H1 (cell line): ENCODE measurements around the gene SEMA3A. TPM values are rescaled to one million over a fixed set of nuclear protein-coding genes. Genes with fewer than 3 reads are reported as not detected.

Experiments
- CTCF ChIA-PET: fragments of 300-600 bp; sonication (Branson Sonifier 250); formaldehyde crosslinking; loops from one replicate; lab custom pipeline; 2021; ENCODE audit not compliant: partially characterized antibody; lab: Charles Lee
- POLR2A ChIA-PET: fragments of 300-600 bp; sonication (Branson Sonifier 250); formaldehyde crosslinking; loops from one replicate; lab custom pipeline; 2021; ENCODE audit warnings: inconsistent platforms; ENCODE audit not compliant: partially characterized antibody; lab: Charles Lee
- DNase-seq, 2 experiments: peaks; one replicate each; pipeline versions ENCODE4 v3.0.0 to v3.0.0-alpha.2; 2010 to 2022; ENCODE audit warnings: low spot score in 2 of 2, low read depth in 1 of 2, mixed read lengths in 1 of 2
- FAIRE-seq: peaks from 2 replicates; lab custom pipeline; 2011; peaks lifted over from hg19 to GRCh38; lab: Jason Lieb, UNC
- H2AFZ ChIP-seq: 2 replicates; pipeline ENCODE4 v1.8.1; 2012; ENCODE audit warnings: low read length, inconsistent platforms
- H2AK5ac ChIP-seq: 2 replicates; pipeline ENCODE4 v1.6.1; 2013; ENCODE audit warnings: low read depth, low read length
- H2BK120ac ChIP-seq: replicated peaks from 2 replicates; pipeline ENCODE3; 2013; ENCODE audit warnings: low read depth, low read length, inconsistent platforms
- H2BK12ac ChIP-seq: 2 replicates; pipeline ENCODE4 v1.6.1; 2013; ENCODE audit warnings: low read depth, low read length
- H2BK15ac ChIP-seq: 2 replicates; pipeline ENCODE4 v1.6.1; 2013; ENCODE audit warnings: low read length
- H2BK20ac ChIP-seq: 2 replicates; pipeline ENCODE4 v1.6.1; 2013; ENCODE audit warnings: low read length
- H2BK5ac ChIP-seq: 2 replicates; pipeline ENCODE4 v1.6.1; 2013; ENCODE audit warnings: low read depth, low read length
- H3K14ac ChIP-seq: 2 replicates; pipeline ENCODE4 v1.6.1; 2013; ENCODE audit warnings: inconsistent platforms; ENCODE audit not compliant: insufficient read length
- H3K18ac ChIP-seq: 2 replicates; pipeline ENCODE4 v1.6.1; 2013; ENCODE audit warnings: low read length; ENCODE audit errors: extremely low read depth
- H3K23ac ChIP-seq: 2 replicates; pipeline ENCODE4 v1.6.1; 2013; ENCODE audit warnings: inconsistent platforms; ENCODE audit not compliant: insufficient read length
- H3K23me2 ChIP-seq: 2 replicates; pipeline ENCODE4 v1.6.1; 2013; ENCODE audit warnings: low read depth, low read length
- H3K27ac ChIP-seq: 2 replicates; pipeline ENCODE4 v1.6.1; 2011; ENCODE audit warnings: low read depth, low read length, inconsistent platforms
- H3K27me3 ChIP-seq, 4 experiments: replicated peaks in 1 of 4; 1 replicate in 1 of 4; 2 replicates in 3 of 4; pipeline versions ENCODE4 v1.6.1 to v1.8.1; 2011 to 2013; ENCODE audit warnings: low read length in 3 of 4, mild to moderate bottlenecking in 3 of 4, inconsistent platforms in 2 of 4, mixed read lengths in 2 of 4, moderate library complexity in 1 of 4; ENCODE audit not compliant: control insufficient read depth in 3 of 4, insufficient read depth in 3 of 4; ENCODE audit errors: extremely low read depth in 1 of 4
- H3K36me3 ChIP-seq, 4 experiments: 2 replicates each; pipeline versions ENCODE4 v1.6.1 to v1.8.1; 2011 to 2013; ENCODE audit warnings: mild to moderate bottlenecking in 4 of 4, low read length in 3 of 4, moderate library complexity in 2 of 4, control low read depth in 1 of 4, inconsistent platforms in 1 of 4; ENCODE audit not compliant: insufficient read depth in 4 of 4, control insufficient read depth in 2 of 4
- H3K4ac ChIP-seq: replicated peaks from 2 replicates; pipeline ENCODE3; 2013; ENCODE audit warnings: low read length, low read depth, mixed read lengths, inconsistent platforms; ENCODE audit not compliant: insufficient read length
- H3K4me1 ChIP-seq, 4 experiments: replicated peaks in 1 of 4; 1 replicate in 1 of 4; 2 replicates in 3 of 4; pipeline versions ENCODE4 v1.6.1 to v1.8.1; 2011 to 2013; ENCODE audit warnings: low read length in 3 of 4, inconsistent platforms in 2 of 4, mixed read lengths in 1 of 4; ENCODE audit not compliant: insufficient read depth in 4 of 4, control insufficient read depth in 3 of 4
- H3K4me2 ChIP-seq, 2 experiments: 2 replicates each; pipeline versions ENCODE4 v1.6.1 to v1.8.1; 2011 to 2013; ENCODE audit warnings: low read depth in 2 of 2, low read length in 2 of 2, control low read depth in 1 of 2, inconsistent platforms in 1 of 2, mild to moderate bottlenecking in 1 of 2; ENCODE audit not compliant: insufficient read depth in 1 of 2
- H3K4me3 ChIP-seq, 4 experiments: fragments of 200-600, 300-600 bp in 1 of 4; sonication (generic), shearing (Covaris generic), sonication (Bioruptor Twin) in 1 of 4; 2 replicates each; pipeline versions ENCODE4 v1.5.1 to v1.8.1; 2011 to 2016; ENCODE audit warnings: low read length in 4 of 4, low read depth in 3 of 4, control low read depth in 2 of 4, inconsistent platforms in 2 of 4, mild to moderate bottlenecking in 2 of 4, mixed read lengths in 1 of 4, moderate library complexity in 1 of 4; ENCODE audit not compliant: insufficient read depth in 2 of 4; ENCODE audit errors: extremely low read depth in 1 of 4
- H3K56ac ChIP-seq: replicated peaks from 2 replicates; pipeline ENCODE3; 2013; ENCODE audit warnings: low read depth, mild to moderate bottlenecking, mixed read lengths, low read length, inconsistent platforms; ENCODE audit not compliant: insufficient read length
- H3K79me1 ChIP-seq: 2 replicates; pipeline ENCODE4 v1.6.1; 2013; ENCODE audit warnings: low read depth, low read length, control low read depth
- H3K79me2 ChIP-seq, 2 experiments: 2 replicates each; pipeline versions ENCODE4 v1.6.1 to v1.8.1; 2012 to 2013; ENCODE audit warnings: low read length in 2 of 2, mild to moderate bottlenecking in 2 of 2, inconsistent platforms in 1 of 2; ENCODE audit not compliant: insufficient read depth in 2 of 2, control insufficient read depth in 1 of 2
- H3K9ac ChIP-seq, 4 experiments: replicated peaks in 1 of 4; 1 replicate in 1 of 4; 2 replicates in 3 of 4; pipeline versions ENCODE4 v1.6.1 to v1.8.1; 2011 to 2013; ENCODE audit warnings: low read depth in 3 of 4, low read length in 3 of 4, control low read depth in 2 of 4, mild to moderate bottlenecking in 2 of 4, moderate library complexity in 2 of 4, inconsistent platforms in 1 of 4; ENCODE audit errors: extremely low read depth in 1 of 4
- H3K9me3 ChIP-seq, 2 experiments: 2 replicates each; pipeline versions ENCODE4 v1.6.1 to v1.8.1; 2012 to 2013; ENCODE audit warnings: mild to moderate bottlenecking in 2 of 2, moderate library complexity in 2 of 2, control low read depth in 1 of 2, inconsistent platforms in 1 of 2, low read depth in 1 of 2, low read length in 1 of 2, mixed read lengths in 1 of 2; ENCODE audit not compliant: insufficient read depth in 2 of 2
- H4K20me1 ChIP-seq, 2 experiments: replicated peaks in 1 of 2; 2 replicates each; pipeline versions ENCODE3 to v1.8.1; 2011 to 2013; ENCODE audit warnings: inconsistent platforms in 2 of 2, low read length in 2 of 2, mild to moderate bottlenecking in 1 of 2; ENCODE audit not compliant: insufficient read depth in 2 of 2, control insufficient read depth in 1 of 2
- H4K5ac ChIP-seq: 2 replicates; pipeline ENCODE4 v1.6.1; 2013; ENCODE audit warnings: low read length, low read depth, mixed read lengths, inconsistent platforms; ENCODE audit not compliant: insufficient read length
- H4K8ac ChIP-seq: 2 replicates; pipeline ENCODE4 v1.8.0; 2013; ENCODE audit warnings: mild to moderate bottlenecking, moderate library complexity, low read length, inconsistent platforms; ENCODE audit not compliant: insufficient read depth; ENCODE audit errors: extremely low read depth
- H4K91ac ChIP-seq: replicated peaks from 2 replicates; pipeline ENCODE3; 2013; ENCODE audit warnings: low read length, mixed read lengths, inconsistent platforms; ENCODE audit not compliant: insufficient read length
- POLR2AphosphoS5 ChIP-seq: IDR thresholded peaks from 2 replicates; pipeline ENCODE4 v1.6.1; 2011; ENCODE audit warnings: low read depth, low read length
- WGBS, 2 experiments: shearing (Covaris generic) in 1 of 2; methylation state at CpG; one replicate each; pipeline versions ENCODE4 v1.1.6 to v1.1.7; 2013 to 2015; ENCODE audit warnings: low lambda C conversion rate in 2 of 2, mixed read lengths in 2 of 2, inconsistent platforms in 1 of 2, low coverage in 1 of 2, missing lambda C conversion rate in 1 of 2; ENCODE audit not compliant: insufficient replicate concordance in 2 of 2, insufficient coverage in 1 of 2, insufficient read length in 1 of 2; ENCODE audit errors: extremely low coverage in 1 of 2, missing lambda C conversion rate in 1 of 2; 5-methylcytosine and 5-hydroxymethylcytosine counted together
- polyA plus RNA-seq, 7 experiments: library from polyadenylated mRNA; depleted of rRNA in 3 of 7; stranded (reverse) in 5 of 7; unstranded in 2 of 7; fragments of >200 nt in 5 of 7; fragments of 200-250 nt in 2 of 7; gene quantifications; 1 replicate in 5 of 7; 2 replicates in 1 of 7; 4 replicates in 1 of 7; pipeline versions ENCODE4 v1.2.1 to v1.2.3, GENCODE V29; 2011 to 2013; ENCODE audit warnings: missing spikeins in 2 of 7, mixed read lengths in 2 of 7
- total RNA-seq: library from RNA; stranded (reverse); fragmentation: NEBNext Ultra II Directional; extraction: Animal tissue kit (Norgen Biotek cat#: 25700); gene quantifications from 2 replicates; pipeline ENCODE4 v1.2.1, GENCODE V29; 2021

The SEMA3A gene
- total and polyA plus RNA-seq, 2 of the 8 experiments (the other 6 are each of a cell fraction or from before 2014, with no cell fraction given), result 8.1 to 45.9 TPM

DNA sequence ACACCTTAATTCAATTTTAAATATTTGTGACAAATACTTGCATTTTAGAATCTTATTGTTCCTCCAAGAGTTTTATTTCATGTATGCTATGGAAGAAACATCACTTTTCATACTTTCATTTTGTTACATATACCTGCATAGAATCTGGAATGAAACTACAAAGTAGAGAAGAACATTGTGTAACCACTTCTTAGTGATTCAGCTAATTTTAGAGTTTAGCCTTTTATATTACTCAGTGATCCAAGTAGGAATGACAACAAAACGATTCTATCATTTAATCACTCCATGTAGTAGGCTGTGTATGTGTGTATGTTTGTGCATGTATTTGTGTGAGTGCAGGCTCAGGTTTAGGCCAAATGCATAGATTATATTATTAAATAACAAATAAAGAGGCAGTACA is 14.4 kb upstream of the SEMA3A start:
- no peaks in the 10 kb centered on the region for H3K79me1 ChIP-seq
- no peaks in the 10 kb centered on the region for H3K79me2 ChIP-seq
- H4K8ac ChIP-seq, result no peak overlapping the region
- H2AFZ ChIP-seq, result no peak overlapping the region
- H2BK15ac ChIP-seq, result no peak overlapping the region
- H4K5ac ChIP-seq, result no peak overlapping the region
- H4K91ac ChIP-seq, result no peak overlapping the region
- CTCF ChIA-PET, result interaction anchor here (0.6 to 0.7 kb wide), 2 partner anchors 1540 to 1654 kb away, joined by 3 to 5 read pairs; no protein-coding TSS in a partner anchor
- no peak overlapping the region for H3K4me2 ChIP-seq
- H3K27me3 ChIP-seq, result no peaks in the 10 kb centered on the region
- H3K9ac ChIP-seq, result no peak overlapping the region
- no peak for TF ChIP-seq POLR2AphosphoS5
- TF ChIP-seq, all 59 proteins: peak for 0
- no peak overlapping the region for H2BK5ac ChIP-seq
- H4K20me1 ChIP-seq, result no peaks in the 10 kb centered on the region
- H3K18ac ChIP-seq, result no peak overlapping the region
- H3K23me2 ChIP-seq, result no peaks in the 10 kb centered on the region
- no peak overlapping the region for H2BK12ac ChIP-seq
- 82% methylated on average over 1 of the region's 1 CpG; no CpG with 5 or more reads in 1 of the 2 experiments for WGBS, 2 experiments
- peaks cover 3 to 7% (median 5%) of the 10 kb centered on the region in 4 experiments; a peak in 6 of 7 replicates for H3K4me1 ChIP-seq
- POLR2A ChIA-PET, result no interaction called here
- no peak overlapping the region for H3K56ac ChIP-seq
- no peak for FAIRE-seq
- DNase-seq, result no peak
- H3K27ac ChIP-seq, result no peak overlapping the region
- no peak overlapping the region for H2AK5ac ChIP-seq
- H3K23ac ChIP-seq, result no peak overlapping the region
- no peak overlapping the region for H3K14ac ChIP-seq
- no peak overlapping the region for H2BK120ac ChIP-seq
- no peak overlapping the region for H2BK20ac ChIP-seq
- H3K36me3 ChIP-seq, result no peaks in the 10 kb centered on the region
- no peaks in the 10 kb centered on the region for H3K9me3 ChIP-seq
- no peak overlapping the region for H3K4ac ChIP-seq
- no peak overlapping the region for H3K4me3 ChIP-seq
